GM21717 (cell line): Measurements from ENCODE around the gene TBC1D23.
A peak's percentile ranks its signal among the peaks of the same experiment; 100 is the strongest.
"Not testable (repeated sequence)": the region's sequence is repeated elsewhere in the genome, so short reads cannot be mapped to it uniquely, and the experiment has no call there.

Experiments
- ATAC-seq: cut with Tn5 transposase; IDR thresholded peaks from one replicate; pipeline ENCODE4 v1.9.1; 2021; ENCODE audit warnings: mild to moderate bottlenecking, moderate library complexity; ENCODE audit not compliant: unreplicated experiment

Gene TBC1D23

DNA sequence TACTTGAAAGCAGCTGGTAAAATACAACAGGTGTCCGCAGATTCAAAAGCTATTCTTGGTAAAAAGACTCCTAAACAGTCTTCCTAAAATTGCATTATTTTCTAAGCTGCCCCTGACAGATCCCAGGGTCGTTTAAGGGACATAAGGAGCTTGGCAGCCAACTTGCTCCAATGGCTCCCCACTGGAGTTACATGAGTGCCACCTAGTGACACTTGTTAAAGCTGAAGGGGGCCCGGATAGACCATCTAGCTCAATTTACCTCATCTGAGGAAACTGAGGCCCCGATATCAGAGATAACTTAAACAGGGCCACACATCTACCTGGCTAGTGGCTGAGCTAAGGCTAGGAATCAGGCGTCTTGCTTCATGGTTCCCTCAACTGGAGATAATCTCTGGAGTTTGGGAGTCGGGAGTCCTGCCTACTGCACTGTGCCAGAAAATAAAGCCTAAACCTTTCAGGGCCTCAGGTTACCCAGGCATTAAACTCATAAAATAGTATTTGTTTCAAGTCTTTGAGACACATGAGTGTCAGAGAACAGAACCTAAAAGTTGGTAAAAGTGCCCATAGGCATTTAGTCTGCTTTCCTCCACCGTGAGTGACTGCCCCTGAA is 6.5 kb upstream of the TBC1D23 start:
- ATAC-seq: peak; percentile 79

DNA sequence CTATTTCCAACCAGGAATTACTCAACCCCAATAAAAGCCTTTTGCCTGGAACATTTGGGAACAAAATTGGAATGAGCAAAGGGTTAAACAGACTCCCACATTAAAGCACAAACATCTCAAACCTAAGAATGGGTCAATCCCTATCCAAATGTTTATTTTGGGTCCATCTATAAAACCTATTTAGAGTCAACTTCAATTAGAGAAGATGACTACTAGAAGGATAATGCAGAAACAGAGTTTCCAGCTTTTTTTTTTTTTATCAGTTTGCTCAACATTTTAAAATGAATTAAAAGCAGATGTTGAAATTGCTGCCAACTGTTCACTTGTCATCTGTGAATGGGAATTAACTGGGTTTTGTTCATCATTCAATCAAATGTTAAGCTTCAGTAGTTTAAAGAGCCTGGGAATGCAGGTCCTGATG is 4.1 kb upstream of the TBC1D23 start:
- ATAC-seq: no peak

DNA sequence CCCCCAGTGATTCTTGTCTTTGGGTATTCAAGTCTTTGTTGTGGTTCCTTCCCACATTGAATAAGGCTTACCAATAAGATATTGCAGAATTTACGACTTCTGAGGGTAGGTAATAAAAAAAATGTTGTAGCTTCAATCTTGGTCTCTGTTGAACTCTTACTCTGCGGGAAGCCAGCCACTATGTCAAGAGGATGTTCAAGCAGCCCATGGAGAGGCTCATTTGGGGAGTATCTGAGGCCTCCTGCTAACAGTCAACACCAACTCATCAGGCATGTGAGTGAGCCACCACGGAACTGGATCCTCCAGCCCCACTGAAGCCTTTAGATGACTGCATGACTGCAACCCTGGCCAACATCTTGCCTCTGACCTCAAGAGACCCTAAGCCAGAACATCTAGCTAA is 3.2 kb upstream of the TBC1D23 start:
- ATAC-seq: no peak

DNA sequence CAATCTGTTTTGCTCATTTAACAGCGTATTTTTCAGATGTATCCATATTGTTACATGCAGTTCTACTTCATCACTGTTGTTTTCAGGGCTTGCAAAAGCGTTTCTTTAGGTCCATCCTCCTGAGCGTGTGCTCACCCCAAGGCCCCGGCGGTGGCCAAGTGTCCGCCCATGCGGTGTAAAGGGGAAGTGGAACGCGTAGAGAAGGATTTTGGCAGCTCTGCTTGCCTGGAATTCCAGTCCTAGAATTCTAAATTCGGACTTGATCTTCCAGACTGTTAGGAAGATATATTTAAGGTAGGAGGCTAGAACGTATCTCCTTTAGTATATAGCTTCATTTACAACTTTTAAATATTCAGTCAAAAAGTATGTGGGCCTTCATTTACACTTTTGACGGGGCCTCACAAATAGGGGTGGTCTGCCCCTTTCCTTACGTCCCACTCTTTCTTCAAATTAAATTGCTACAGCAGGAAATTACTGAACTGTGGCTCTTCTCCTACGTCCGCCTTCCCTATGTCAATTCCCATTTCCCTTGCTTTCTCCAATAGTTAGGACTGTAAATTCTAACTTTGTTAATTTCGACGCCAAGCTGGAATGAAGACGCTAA is 609 bp upstream of the TBC1D23 start:
- ATAC-seq: no peak

DNA sequence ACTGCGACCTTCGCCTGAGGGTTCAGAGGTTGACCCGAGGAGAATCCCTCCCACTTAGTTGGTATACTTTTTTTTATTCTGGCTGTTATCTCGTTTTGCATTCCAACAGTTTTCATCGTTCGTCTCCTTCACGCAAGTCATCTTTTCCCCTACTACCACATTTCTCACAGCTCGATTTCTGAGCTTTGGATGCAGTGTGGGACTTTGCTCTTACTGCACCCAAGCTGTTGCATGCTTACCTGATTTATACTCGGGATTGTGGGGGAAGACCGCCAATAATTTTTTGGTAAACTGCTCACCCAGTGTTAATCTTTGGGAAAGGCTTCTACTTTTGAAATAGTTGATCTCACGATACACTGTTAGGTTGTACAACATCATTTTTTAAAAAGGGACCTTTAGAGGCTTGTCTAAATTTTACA is 702 bp downstream of the TBC1D23 start:
- ATAC-seq: no peak

DNA sequence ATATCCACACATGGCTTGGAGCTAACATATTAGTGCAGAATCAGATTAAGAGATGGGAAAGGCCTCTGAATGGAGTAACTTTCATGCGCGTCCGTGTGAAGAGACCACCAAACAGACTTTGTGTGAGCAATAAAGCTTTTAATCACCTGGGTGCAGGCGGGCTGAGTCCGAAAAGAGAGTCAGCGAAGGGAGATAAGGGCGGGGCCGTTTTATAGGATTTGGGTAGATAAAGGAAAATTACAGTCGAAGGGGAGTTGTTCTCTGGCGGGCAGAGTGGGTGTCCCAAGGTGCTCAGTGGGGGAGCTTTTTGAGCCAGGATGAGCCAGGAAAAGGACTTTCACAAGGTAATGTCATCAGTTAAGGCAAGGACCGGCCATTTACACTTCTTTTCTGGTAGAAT is 2.1 kb downstream of the TBC1D23 start:
- ATAC-seq: not testable (repeated sequence)

DNA sequence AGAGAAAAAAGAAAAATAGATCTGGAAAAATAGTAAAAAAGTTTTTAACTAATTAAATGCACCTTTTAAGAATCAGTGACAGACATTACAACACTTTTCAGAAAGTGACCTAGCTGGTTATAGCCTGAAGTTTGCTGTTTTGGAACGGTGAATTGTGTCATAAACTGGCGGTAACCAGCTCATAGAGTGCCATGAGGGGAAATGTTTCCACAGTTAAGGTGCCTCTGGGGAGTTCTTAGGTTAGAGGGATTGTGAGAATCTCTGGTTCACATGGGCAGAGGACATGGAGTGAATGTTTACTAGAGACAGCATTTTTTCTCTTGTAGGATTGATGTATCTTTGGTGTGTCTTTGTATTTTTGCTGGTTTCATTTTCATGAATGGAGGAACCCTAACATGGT is 2.8 kb downstream of the TBC1D23 start:
- ATAC-seq: no peak

DNA sequence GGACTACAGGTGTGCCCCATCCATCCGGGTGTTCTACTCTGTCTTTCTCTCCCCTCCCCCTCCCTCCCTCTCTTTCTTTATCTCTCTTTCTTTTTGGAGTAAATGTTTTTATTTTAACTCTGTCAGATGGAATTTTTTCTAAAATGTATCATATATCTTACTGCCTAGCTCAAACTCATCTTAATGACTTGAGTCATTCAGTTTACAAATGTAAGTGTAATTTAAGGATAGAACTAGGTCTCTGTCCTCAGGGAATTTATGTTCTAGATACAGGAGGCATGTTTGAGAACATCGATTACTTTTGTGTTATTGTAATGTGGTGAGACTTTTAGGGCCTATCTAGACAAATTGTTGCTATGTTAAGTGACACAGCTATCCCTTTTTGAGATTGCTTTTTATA is 3.5 kb downstream of the TBC1D23 start:
- no peak for ATAC-seq

DNA sequence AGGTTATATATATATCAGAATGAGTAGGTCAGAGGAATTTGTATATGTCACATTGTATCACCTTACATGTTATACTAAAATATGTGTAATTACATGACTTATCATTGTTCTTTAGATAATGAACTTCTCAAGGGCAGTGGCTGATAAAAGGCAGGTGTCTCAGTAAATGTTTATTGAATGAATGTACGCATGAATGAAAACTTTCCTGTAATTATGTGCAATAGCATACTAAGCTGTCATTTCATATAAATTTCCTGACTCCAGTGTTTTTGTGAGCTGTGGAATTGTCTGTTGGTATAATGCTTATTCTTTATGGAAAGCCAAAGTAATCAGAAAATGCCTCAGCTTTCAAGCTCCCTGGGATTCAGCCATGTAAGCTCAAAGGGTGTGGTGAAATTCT is 4.2 kb downstream of the TBC1D23 start:
- ATAC-seq: no peak

DNA sequence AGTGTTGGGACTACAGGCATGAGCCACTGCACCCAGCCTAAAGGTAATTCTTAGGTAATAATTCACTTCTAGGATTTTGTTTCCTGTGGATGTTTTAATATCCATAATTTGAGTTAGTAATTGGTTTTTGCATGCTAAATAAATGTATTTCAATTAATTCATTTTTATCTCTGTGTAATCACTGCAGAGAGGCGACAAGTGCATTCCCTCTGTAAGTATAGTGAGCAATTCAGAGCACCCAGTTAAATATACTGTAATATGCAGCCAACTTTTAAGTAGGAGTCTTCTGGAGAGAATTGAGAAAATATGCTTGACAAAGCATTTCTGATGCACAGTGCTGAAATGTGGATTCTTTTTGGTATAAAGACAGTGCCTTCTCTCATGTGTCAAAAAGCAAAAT is 5.7 kb downstream of the TBC1D23 start:
- no peak for ATAC-seq

DNA sequence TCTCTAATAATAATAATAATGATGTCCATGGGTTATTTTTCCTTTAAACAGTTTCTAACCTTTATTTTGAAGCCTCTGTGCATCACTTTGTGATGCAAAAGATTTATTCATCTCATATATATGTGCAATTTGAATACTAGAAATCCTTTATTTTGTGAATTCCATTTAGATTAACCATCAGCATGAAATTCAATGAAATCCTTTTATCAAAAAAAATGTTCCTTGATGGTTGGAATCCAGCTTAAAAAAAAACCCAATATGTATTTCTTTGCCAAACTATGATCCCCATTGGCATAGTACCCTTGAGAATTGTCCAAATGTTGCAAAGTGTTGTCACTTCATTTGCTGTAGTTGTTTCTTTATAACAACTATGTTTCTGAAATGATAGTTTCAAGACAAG is 7.4 kb downstream of the TBC1D23 start:
- no peak for ATAC-seq

DNA sequence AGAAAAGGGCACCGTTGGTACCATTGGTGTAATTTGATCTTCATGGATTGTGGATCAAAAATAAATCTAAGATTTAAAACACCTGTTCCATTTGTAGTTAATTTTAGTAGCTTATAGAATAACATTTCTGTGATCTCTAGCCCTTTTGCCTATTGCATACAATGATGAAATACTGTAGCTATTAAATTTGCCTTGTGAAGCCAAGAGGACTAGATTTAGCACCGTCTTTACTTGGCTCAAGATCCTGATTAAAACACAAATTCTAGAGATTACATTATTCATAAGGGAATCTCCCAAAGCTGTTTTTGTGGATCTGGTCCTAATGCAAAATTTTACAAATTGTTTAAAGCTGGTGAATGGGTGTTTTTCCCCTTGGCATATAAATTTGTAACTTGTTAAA is 8.2 kb downstream of the TBC1D23 start:
- no peak for ATAC-seq

DNA sequence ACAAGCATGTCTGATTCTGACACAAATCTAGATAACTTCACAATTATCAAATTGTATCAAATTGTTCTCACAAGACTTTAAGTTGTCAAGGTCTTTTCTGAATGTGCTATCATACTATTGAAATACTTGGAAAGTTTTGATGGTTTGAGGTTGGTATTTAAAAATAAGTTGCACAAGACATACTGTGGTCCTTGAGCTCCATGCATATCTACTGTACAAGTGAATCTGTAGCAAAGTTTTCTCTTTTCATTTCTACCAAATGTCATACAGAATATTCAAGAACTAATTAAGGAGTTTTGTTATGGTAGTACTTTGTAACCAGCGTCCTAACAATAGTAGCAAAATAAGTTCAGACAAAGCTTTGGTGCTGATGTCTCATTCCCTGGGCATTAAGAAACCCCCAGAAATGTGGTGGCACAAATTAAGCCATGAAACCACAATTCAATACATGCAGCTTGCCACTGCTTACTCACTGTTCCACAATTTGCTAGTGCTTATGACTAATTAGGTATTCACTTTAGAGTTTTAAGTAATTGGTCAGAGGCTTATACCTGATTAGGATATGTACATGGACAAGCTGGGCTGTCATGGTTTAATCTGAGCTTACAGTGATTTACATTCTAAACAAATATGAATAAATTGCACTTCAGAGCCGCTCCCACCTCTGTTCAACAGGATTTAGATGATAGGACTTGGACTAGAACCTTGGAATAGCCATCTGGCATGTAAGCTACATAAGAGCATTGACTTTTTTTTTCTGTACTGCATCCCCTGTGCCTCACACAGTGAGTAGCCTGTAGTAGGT is 8.8 kb downstream of the TBC1D23 start:
- no peak for ATAC-seq

DNA sequence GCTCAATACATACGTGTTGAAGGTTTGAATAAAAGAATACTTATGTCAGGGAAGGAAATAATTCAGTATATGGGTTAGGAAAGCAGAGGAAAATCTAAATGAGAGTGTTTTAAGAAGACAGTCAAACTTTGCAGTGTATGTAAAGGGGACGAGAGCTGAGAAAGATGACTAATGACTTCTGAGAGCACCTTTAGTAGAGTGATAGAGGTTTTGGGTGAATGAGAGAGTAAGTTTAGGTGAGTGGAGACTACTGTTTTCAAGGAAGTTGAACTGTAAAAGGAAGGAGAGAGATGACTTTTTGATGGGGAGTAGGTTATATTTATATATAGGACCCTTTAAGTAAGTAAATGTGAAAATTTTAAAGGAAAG is 9.4 kb downstream of the TBC1D23 start:
- no peak for ATAC-seq

DNA sequence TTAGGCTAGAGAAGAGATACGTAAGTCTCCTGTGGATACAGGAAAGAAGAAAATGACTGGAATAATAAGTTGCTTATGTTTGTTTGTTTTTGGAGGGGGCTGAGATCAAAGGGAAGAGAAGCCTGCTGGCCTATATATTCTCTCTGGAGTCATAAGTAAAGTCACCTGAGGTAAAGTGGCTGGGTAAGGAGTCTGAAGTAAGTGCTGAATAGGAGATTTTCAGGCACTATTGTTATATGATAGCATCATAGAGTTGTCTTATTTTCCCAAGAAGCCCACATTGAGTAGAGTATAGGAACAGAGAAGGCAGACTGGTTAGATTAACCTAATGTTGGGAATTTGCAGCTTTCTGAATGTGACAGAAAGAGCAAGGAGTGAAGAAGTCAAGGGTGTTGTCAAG is 10.7 kb downstream of the TBC1D23 start:
- no peak for ATAC-seq

DNA sequence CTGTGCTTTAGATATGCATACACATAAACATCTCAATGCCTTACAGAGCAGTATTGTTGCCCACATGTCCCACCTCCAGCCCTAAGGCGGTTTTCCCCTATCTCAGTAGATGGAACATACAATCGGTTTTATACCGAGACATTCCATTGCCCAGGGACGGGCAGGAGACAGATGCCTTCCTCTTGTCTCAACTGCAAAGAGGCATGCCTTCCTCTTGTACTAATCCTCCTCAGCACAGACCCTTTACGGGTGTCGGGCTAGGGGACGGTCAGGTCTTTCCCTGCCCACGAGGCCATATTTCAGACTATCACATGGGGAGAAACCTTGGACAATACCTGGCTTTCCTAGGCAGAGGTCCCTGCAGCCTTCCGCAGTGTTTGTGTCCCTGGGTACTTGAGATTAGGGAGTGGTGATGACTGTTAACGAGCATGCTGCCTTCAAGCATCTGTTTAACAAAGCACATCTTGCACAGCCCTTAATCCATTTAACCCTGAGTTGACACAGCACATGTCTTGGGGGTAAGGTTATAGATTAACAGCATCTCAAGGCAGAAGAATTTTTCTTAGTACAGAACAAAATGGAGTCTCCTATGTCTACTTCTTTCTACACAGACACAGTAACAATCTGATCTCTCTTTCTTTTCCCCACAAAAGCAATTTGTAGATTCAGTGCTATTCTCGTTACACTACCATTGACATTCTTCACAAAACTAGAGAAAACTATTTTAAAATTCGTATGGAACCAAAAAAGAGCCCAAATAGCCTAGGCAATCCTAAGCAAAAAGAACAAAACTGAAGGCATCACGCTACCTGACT is 12.2 kb downstream of the TBC1D23 start:
- ATAC-seq: not testable (repeated sequence)

DNA sequence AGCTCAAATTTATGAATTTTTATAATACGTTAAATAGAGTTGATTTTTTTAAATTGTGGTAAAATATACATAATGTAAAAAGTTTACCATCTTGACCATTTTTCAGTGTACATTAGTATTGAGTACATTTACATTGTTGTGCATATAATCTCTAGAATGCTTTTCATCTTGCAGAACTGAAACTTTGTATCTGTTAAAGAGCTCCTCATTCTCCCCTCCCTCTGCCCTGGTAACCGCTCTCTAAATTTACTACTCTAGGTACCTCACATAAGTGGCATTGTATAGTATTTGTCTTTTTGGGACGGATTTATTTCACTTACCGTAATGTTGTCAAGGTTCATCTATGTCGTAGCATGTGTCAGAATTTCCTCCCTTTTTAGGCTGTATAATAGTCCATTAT is 13.6 kb downstream of the TBC1D23 start:
- no peak for ATAC-seq

DNA sequence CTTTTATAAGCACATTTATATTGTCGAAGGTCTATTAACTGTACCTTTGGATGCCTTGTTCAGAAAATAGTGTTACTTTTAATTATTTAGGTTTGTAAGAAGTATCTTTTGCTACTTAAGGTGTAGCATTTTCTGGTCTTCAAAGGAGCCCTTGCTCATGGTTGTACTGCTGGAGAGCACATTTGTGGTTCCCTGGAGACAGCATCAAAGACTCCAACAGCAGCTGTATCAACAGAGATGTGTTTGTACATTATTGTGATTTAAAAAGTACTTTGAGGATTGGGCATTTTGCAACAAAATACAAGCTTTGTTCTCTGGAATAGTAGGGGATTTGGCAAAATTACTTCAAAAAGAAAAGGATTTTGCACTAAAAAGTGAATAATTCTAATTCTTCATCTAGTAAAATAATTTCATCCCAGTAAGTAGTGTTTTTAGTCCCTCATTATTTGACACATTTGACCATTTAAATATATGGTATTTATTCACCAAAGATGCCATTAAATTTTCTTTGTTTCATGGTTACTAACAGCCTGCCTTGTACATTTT is 16.5 kb downstream of the TBC1D23 start:
- no peak for ATAC-seq

DNA sequence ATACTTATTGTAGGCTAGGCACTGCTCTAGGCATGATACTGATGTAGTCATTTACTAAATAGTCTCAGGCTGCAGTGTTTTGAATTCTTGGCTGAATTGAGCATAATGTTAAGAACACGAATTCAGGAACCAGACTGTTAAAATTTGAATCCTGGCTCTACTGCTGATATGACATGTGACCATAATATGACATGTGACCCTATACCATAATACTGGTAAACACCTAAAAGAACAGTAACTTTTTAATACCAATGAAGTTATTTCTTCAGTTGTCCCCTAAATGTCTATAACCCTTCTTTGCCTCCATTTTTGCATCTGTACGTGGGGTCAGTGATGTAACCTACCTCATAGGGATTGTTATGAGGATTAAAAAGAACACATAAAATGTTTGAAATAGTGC is 18.1 kb downstream of the TBC1D23 start:
- no peak for ATAC-seq

DNA sequence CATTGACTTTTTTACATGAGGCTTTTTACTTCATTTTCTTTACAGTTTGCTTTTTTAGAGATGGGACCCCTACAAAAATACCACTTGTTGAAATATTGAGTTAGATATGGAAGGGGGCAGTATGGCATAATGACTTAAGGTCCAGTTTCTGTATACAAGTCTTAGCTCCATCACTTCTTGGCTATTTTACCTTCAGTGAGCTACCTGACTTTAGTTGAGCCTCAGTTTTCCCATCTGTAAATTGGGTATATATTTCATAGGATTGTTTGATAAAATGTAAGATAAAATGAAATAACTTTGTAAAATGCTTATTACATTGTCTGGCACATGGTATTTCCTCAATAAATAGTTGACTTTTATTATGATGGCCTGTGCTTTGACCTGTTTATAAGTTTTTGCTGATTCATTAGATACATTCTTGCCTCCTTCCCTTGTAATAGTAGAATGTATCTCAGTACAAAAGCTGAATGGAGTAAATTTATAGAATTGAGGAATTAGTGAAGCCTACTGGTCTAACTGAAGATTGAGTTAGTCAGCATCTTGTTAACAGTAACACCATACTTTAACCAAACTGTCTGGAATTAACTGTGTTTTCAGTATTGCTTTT is 27.6 kb downstream of the TBC1D23 start:
- no peak for ATAC-seq

DNA sequence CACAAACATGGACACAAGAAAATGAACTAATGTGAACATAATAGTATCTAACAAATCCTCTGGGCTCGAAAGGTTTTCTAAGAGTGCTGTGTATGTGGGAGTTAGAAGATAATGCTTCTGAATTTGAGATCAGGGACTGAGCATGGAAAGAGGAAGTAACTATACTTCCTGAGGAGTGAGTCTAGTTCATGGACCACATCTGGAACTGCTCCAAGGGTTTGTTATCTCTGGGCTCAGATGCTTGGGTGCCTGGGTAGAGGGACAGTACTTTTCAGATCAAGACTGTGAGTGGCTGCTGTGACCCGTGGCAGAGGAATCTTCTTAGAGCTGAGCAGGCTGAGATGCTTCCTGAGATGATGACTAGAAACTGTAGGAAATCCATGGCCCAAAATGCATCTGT is 28.5 kb downstream of the TBC1D23 start:
- no peak for ATAC-seq
